ENCODE measurements around the gene ZNF174. TPM values are rescaled to one million over a fixed set of nuclear protein-coding genes. Genes with fewer than 3 reads are reported as not detected.

ZNF174 gene
- total RNA-seq, 1 experiment from 2014 or later, result 10.8 TPM

GRCh38 chr16:3458278-3458851, 57.4 kb downstream of the ZNF174 start:
- peaks cover 35 to 38% of the 10 kb centered on the region in 2 experiments for H3K4me1 Mint-ChIP-seq
- Histone ChIP-seq H3T11ph (ENCODE audit: low read length) (no peak overlapping the region), H3K23ac (ENCODE audit: insufficient read length, low read depth, low read length) (no peak overlapping the region), H3K9ac (ENCODE audit: extremely low read depth, insufficient read length, low read length) (peak overlapping the region; percentile 86), H4K91ac (ENCODE audit: insufficient read length, low read depth, low read length) (no peak overlapping the region), H3K27me3 (ENCODE audit: insufficient read depth, low read length) (no peaks in the 10 kb centered on the region), H3K14ac (ENCODE audit: insufficient read depth, low read length) (peak overlapping the region; percentile 96), H2AFZ (ENCODE audit: low read length) (no peak overlapping the region), H4K20me1 (ENCODE audit: control insufficient read depth, insufficient read depth, insufficient read length) (no peaks in the 10 kb centered on the region), H2BK15ac (ENCODE audit: low read depth, low read length) (no peak overlapping the region), H2AK5ac (ENCODE audit: insufficient read length, low read length) (no peak overlapping the region), H3K23me2 (ENCODE audit: insufficient read length, low read depth, low read length, poor library complexity, severe bottlenecking) (peaks cover 8% of the 10 kb centered on the region), H3K79me1 (ENCODE audit: insufficient read depth, low read depth, low read length, poor library complexity, severe bottlenecking) (peaks cover 7% of the 10 kb centered on the region), H3K9me3 (ENCODE audit: control insufficient read depth, low read depth, low read length) (no peaks in the 10 kb centered on the region), H3K79me2 (ENCODE audit: insufficient read depth, low read length) (peaks cover 20% of the 10 kb centered on the region), H3K27ac (ENCODE audit: insufficient read length, low read depth, low read length) (peak overlapping the region; percentile 34), H2BK20ac (ENCODE audit: low read depth, low read length, poor library complexity, severe bottlenecking) (no peak overlapping the region), H4K5ac (ENCODE audit: insufficient read length, low read depth, low read length) (no peak overlapping the region), H3K18ac (ENCODE audit: insufficient read length, low read depth, low read length) (peak overlapping the region; percentile 94), H2BK5ac (ENCODE audit: insufficient read length, low read length) (no peak overlapping the region), H4K8ac (replicated peaks; ENCODE audit: insufficient read length, low read depth, low read length) (no peak overlapping the region), H3K56ac (ENCODE audit: insufficient read length, low read depth, low read length) (no peak overlapping the region), H2BK120ac (ENCODE audit: low read depth, low read length, poor library complexity, severe bottlenecking) (no peak overlapping the region), H2BK12ac (ENCODE audit: insufficient read length, low read depth, low read length) (no peak overlapping the region), H3K4me2 (ENCODE audit: insufficient read depth, insufficient read length, low read length) (peak overlapping the region; percentile 90), H3K4me1 (ENCODE audit: insufficient read depth, low read length) (peaks cover 8% of the 10 kb centered on the region; the same call in 1 of the 2 replicates), H3K4ac (ENCODE audit: low read depth, low read length) (no peak overlapping the region)
- no peak for TF ChIP-seq CTCF (conservative IDR thresholded peaks at IDR 0.05)
- peak overlapping the region; percentile 87 to 95 (median 94); a peak in 6 of 7 replicates for H3K27ac Mint-ChIP-seq
- DNase-seq, result no peak
- H3K9me3 Mint-ChIP-seq, result no peaks in the 10 kb centered on the region
- WGBS (ENCODE audit: extremely low coverage, insufficient read length, low lambda C conversion rate), result no CpG with 5 or more reads among the region's 47 CpGs
- H3K27me3 Mint-ChIP-seq (ENCODE audit: low read depth), result no peaks in the 10 kb centered on the region
- no peaks in the 10 kb centered on the region for H3K36me3 Mint-ChIP-seq (ENCODE audit: insufficient read depth in 1 of 3, low read depth in 3 of 3)
- peak overlapping the region; percentile 92 to 96 for H3K4me3 Mint-ChIP-seq
